Vagina (tissue), 2 donors: ENCODE measurements around the gene TCF3. TPM values are rescaled to one million over a fixed set of nuclear protein-coding genes. Genes with fewer than 3 reads are reported as not detected.

Experiments used
- DNase-seq, 2 donors: peaks; one replicate each; pipeline ENCODE4 v3.0.0-alpha.2; 2017; ENCODE audit errors: extremely low spot score in 2 of 2
- H3K27ac ChIP-seq: fragments of 200-600 bp; sonication (generic); one replicate; pipeline ENCODE4 v1.5.1; 2019
- H3K27me3 ChIP-seq: fragments of 200-600 bp; sonication (generic); one replicate; pipeline ENCODE4 v1.5.1; 2019
- H3K36me3 ChIP-seq, 2 donors: fragments of 200-600 bp; sonication (generic); one replicate each; pipeline ENCODE4 v1.5.1; 2017 to 2019
- H3K4me1 ChIP-seq: fragments of 200-600 bp; sonication (generic); one replicate; pipeline ENCODE4 v1.5.1; 2019
- H3K4me3 ChIP-seq, 2 donors: fragments of 200-600 bp; sonication (generic); 1 replicate in 1 of 2; 2 replicates in 1 of 2; pipeline ENCODE4 v1.5.1; 2016 to 2019
- H3K9me3 ChIP-seq: fragments of 200-600 bp; sonication (generic); one replicate; pipeline ENCODE4 v1.5.1; 2019
- POLR2A ChIP-seq, 2 donors: fragments of 450-650 bp; IDR thresholded peaks; one replicate each; pipeline ENCODE4 v1.6.1; 2017; ENCODE audit warnings: antibody characterized with exemption in 2 of 2, mild to moderate bottlenecking in 2 of 2, moderate library complexity in 2 of 2
- POLR2AphosphoS5 ChIP-seq, 2 donors: sonication (generic); formaldehyde crosslinking; IDR thresholded peaks; one replicate each; pipeline ENCODE4 v1.9.0; 2017; ENCODE audit warnings: antibody characterized with exemption in 2 of 2, mild to moderate bottlenecking in 2 of 2, low read depth in 1 of 2; ENCODE audit not compliant: insufficient read depth in 1 of 2
- intact Hi-C: fragments of 100-400 bp; cut with DNase I; formaldehyde crosslinking; loops from one replicate; pipeline ENCODE4 v1.15.1; 2023
- total RNA-seq: library from RNA; depleted of rRNA; stranded (reverse); fragments of >200 nt; gene quantifications from one replicate; pipeline ENCODE4 v1.2.3, GENCODE V29; 2016
- TF ChIP-seq, protein P1 (sequence below), 3 experiments: fragments of 450-650 bp in 2 of 3; fragments of 200-600 bp in 1 of 3; sonication (generic) in 1 of 3; IDR thresholded peaks; one replicate each; pipeline ENCODE4 v1.5.1; 2017 to 2019; ENCODE audit warnings: antibody characterized with exemption in 3 of 3, mild to moderate bottlenecking in 2 of 3, moderate library complexity in 2 of 3

The TCF3 gene
- total RNA-seq, 1 donor from 2014 or later: 26.0 TPM

DNA sequence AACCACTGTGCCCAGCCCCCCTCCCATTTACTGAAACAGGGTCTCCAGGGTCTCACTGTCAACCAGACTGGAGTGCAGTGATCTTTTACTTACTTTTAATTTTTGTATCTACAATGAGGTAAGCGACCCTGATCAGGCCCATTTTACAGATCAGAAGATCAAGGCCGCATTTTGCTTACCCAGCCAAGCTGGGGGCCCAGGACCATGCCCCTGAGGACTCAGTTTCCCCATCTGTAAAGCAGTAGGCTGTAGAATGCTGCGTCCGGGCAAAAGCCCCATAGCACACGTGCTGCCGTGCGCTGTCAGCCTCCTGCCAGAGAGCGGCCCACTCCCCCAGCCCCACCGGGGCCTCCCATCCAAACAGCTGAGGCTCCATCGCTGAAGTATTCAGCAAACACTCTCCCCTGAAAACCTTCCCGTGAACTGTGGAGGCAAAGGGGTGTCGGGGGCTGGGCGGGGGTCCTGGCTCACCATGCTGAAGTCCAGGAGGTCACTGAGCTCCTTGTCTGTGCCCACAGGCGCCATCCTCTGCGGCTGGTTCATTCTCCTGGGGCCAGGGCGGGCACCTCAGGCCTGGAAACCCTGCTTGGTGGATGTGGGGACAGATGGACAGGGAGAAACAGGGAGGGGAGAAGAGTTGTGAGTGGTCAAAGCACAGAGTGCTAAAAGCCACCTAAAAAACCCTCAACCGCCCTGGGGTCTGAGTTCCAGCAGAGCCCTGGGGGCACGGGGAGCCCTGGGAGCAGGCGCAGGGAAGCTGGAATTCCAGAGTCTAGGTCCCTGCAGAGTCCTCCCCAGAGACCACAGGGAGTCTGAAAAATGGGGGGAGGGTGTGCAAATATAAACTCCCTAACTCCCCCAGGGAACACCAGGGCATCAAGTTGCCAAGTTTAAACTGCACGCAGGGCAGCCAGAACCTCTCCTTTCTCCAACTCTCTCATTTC, 2.4 kb downstream of the TCF3 start:
- H3K27ac ChIP-seq: peak overlapping the region; percentile 73

DNA sequence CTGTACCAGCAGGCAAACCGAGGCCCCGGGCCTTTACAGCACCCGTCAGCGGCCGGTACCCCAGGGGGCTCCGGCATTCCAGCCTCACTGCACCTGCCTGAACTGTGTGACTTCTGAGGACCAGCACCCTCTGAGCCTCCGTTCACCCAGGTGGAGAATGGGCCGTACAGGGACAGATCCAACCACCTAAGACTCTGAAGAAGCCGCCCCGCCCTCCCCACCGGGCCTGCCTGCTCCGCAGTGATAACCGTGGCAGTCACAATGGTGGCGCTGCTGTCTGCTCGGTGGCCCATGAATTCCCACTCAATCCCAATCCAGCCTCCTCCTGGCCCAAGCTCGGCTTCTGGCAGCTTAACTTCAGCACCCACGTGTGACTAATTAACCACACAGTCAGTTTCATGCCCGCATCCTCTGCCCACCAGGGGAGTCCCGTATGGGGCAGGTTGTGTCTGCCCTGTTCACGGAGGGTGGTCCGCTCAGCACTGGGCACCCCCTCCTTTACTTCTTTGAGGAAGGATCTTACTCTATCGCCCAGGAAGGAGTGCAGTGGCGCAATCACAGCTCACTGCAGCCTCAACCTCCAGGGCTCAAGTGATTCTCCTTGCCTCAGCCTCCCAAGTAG, 3.4 kb downstream of the TCF3 start:
- no peak for DNase-seq
- no peak overlapping the region for H3K4me3 ChIP-seq
- H3K36me3 ChIP-seq: peaks cover 0 to 4% of the 10 kb centered on the region in 2 donors
- no peak overlapping the region for H3K27ac ChIP-seq
- peaks cover 31% of the 10 kb centered on the region for H3K4me1 ChIP-seq
- TF ChIP-seq POLR2A (IDR thresholded peaks at IDR 0.05) (no peak), POLR2AphosphoS5 (IDR thresholded peaks at IDR 0.05; ENCODE audit: insufficient read depth in 1 of 2, low read depth in 1 of 2) (no peak)
- TF ChIP-seq, protein P1, sequence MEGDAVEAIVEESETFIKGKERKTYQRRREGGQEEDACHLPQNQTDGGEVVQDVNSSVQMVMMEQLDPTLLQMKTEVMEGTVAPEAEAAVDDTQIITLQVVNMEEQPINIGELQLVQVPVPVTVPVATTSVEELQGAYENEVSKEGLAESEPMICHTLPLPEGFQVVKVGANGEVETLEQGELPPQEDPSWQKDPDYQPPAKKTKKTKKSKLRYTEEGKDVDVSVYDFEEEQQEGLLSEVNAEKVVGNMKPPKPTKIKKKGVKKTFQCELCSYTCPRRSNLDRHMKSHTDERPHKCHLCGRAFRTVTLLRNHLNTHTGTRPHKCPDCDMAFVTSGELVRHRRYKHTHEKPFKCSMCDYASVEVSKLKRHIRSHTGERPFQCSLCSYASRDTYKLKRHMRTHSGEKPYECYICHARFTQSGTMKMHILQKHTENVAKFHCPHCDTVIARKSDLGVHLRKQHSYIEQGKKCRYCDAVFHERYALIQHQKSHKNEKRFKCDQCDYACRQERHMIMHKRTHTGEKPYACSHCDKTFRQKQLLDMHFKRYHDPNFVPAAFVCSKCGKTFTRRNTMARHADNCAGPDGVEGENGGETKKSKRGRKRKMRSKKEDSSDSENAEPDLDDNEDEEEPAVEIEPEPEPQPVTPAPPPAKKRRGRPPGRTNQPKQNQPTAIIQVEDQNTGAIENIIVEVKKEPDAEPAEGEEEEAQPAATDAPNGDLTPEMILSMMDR (IDR thresholded peaks at IDR 0.05): no peak
- H3K27me3 ChIP-seq: no peaks in the 10 kb centered on the region
- H3K9me3 ChIP-seq: no peaks in the 10 kb centered on the region
- intact Hi-C loops: no loop called here

More for the DNA sequence above, 2.4 kb downstream of the TCF3 start:
- no peaks in the 10 kb centered on the region for H3K27me3 ChIP-seq
- peaks cover 0 to 4% of the 10 kb centered on the region in 2 donors for H3K36me3 ChIP-seq
- DNase-seq: no peak
- TF ChIP-seq POLR2AphosphoS5 (IDR thresholded peaks at IDR 0.05; ENCODE audit: insufficient read depth in 1 of 2, low read depth in 1 of 2) (no peak), POLR2A (IDR thresholded peaks at IDR 0.05) (no peak)
- TF ChIP-seq, protein P1 (IDR thresholded peaks at IDR 0.05): no peak
- H3K4me1 ChIP-seq: peaks cover 31% of the 10 kb centered on the region
- intact Hi-C loops: no loop called here
- peak overlapping the region; percentile 57 to 91 for H3K4me3 ChIP-seq
- H3K9me3 ChIP-seq: no peaks in the 10 kb centered on the region

DNA sequence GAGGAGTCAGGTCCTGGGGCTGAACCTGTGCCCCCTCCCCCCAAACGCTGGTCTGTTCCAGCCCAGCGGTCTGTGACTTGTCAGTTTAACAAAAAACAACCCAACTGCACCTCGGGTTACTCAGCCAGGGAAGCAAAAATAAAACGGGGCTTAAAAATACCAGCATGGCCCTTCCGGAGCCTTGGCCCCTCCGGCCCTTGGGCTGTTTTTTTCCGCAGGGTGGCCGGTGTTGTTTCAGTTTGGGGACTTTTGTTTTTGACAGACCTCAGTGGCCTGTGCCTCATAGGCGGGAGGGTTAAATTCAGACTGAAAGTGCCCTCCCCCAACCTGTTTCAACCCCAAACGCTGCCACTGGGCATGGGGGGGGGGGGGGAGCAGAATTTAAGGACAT, 4.0 kb downstream of the TCF3 start:
- Histone ChIP-seq H3K4me3 (no peak overlapping the region), H3K27me3 (no peaks in the 10 kb centered on the region), H3K36me3 (peaks cover 0 to 4% of the 10 kb centered on the region in 2 donors), H3K9me3 (no peaks in the 10 kb centered on the region), H3K27ac (no peak overlapping the region), H3K4me1 (peaks cover 27% of the 10 kb centered on the region)
- DNase-seq: no peak
- TF ChIP-seq, protein P1 (IDR thresholded peaks at IDR 0.05): no peak
- TF ChIP-seq POLR2AphosphoS5 (IDR thresholded peaks at IDR 0.05; ENCODE audit: insufficient read depth in 1 of 2, low read depth in 1 of 2) (no peak), POLR2A (IDR thresholded peaks at IDR 0.05) (no peak)
- intact Hi-C loops: no loop called here

DNA sequence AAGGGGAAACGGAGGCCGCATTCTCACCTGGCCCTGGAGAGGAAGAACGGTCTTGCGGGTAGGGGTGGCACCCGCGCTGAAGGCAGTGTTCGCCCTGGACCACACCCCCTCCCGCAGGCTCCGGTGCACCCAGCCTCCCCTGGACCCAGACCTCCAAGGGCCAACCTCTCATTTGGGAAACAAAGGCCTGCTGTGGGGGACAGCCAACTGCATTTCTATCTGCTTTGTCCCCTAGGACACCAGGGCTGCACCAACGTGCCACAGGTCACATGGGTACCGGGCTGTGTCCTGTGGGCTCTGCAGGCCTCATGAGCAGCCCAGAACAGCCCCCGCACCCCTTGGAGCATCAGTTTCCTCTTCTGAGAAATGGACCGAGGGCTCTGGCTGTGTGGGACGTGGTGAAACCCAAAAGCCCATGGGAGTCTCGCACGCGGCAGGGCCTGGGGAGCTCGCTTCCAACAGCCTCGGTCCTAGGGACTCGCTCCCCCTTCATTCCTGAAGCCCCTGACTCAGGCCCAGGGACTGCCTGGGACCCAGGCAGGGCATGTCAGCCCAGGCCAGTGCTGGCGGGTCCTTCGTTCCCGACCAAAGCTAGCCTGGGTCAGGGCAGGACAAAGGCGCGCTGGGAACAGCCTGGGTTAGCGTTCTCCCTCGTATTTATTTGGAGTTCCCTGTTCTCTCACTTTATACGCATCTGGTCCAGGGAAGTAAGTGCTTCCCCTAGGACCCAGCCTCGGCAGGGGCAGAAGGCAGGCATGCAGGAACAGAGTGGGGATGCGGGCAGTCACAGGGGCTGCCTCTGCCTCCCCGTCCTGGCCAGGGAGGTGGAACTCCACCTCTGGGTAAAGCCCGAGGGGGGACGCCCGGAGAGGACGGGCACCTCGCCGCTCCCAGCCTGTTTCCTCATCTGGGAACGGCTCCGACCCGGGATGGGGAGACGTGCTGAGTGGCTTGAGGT, 4.6 kb downstream of the TCF3 start:
- intact Hi-C loops: no loop called here
- peaks cover 0 to 4% of the 10 kb centered on the region in 2 donors for H3K36me3 ChIP-seq
- H3K9me3 ChIP-seq: no peaks in the 10 kb centered on the region
- no peaks in the 10 kb centered on the region for H3K27me3 ChIP-seq
- no peak overlapping the region for H3K27ac ChIP-seq
- DNase-seq: no peak
- H3K4me3 ChIP-seq: no peak overlapping the region
- TF ChIP-seq POLR2AphosphoS5 (IDR thresholded peaks at IDR 0.05; ENCODE audit: insufficient read depth in 1 of 2, low read depth in 1 of 2) (no peak), POLR2A (IDR thresholded peaks at IDR 0.05) (no peak)
- TF ChIP-seq, protein P1 (IDR thresholded peaks at IDR 0.05): no peak
- H3K4me1 ChIP-seq: peaks cover 23% of the 10 kb centered on the region
